Measurements from ENCODE around the gene TMEM74B.
"Not testable (repeated sequence)": the region's sequence is repeated elsewhere in the genome, so short reads cannot be mapped to it uniquely, and the experiment has no call there.

The TMEM74B gene

DNA sequence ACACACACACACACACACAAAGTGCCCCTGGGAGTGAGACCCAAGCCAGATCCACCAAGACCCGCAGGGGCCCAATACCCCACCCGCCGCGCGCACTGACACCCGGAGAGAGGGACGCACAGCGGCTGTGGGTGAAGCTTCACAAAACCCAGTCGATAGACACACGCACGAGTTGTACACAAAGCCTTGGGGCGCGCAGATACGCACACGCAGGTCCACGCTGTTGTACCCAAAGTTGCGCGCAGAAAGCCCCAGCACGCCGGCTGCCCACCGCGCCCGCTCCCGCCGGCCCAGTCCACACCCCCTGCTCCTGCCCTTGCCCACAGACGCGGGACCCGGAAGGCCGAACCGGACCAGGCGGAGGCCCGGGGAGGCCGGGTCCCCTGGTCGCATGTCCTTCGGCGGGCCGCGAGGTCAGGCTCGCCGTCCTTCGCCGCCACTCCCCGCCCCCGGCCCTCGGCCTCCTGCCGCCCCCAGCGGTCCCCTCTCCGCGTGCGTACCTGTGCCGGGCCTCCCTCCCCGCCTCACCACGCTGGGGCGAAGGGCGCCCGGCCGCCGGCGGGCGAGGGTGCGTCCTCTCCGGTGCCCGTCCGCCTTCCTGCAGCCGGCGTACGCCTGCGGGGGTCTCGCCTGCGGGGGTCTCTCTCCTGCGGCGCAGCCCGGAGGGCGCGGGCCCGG is at the start of gene TMEM74B:
TSS of gene TMEM74B (minus strand) at position 344 of the 678 bp plus-strand sequence. CDS start 1,180 bp downstream, outside the sequence.
- no peak for DNase-seq (ENCODE audit: low read depth)

DNA sequence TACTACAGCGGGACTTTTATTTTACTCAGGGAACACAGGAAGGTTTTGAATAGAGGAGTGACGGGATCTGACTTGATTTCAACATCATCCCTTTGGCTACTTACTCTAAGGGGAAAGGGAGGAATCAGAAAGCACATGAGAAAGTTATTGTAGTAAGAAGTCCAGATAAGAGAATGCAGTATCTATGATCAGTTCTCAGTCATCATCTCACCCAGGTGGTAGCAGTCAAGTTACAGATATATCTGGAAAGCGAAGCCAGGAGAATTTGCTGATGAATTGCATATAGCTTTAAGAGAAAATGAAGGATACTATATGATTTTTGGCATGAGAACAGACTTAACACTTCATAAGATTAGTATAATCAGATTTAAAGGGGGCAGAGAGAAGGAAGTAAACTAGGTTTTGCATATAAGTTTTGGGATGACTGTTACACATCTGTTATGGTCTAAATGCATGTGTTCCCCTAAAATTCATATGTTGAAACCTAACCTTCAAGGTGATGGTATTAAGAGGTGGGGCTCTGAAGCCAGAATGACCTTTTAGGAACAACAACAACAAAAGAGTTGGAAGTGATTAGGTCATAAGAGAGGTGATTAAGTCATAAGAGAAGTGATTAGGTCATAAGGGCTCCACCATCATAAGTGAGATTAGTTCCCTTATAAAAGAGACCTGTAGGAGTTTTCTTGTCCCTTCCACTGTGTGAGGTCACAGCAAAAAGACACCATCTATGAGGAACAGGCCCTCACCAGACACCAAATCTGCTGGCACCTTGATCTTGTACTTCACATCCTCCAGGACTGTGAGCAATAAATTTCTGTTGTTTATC is 47.7 kb upstream of the TMEM74B start:
- DNase-seq (ENCODE audit: low read depth) = no peak

DNA sequence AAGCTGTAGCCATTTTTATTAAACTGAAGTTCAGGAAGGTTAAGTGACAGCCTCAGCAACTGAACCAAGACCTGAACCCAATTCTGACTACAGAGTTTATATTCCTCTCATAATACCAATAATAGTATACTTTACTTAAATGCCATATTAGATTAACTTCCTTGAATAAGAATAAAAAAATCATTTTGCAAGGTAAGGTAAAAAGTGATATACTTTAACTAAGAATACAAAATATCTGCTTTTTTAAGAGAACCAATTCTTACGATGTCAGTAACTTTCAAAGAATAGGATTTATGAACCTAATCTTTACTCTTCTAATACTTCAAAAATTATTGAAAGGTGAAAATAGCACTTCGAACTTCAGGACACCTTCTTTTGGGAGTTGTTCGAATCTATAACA is 44.8 kb upstream of the TMEM74B start:
- no peak for DNase-seq (ENCODE audit: low read depth)

DNA sequence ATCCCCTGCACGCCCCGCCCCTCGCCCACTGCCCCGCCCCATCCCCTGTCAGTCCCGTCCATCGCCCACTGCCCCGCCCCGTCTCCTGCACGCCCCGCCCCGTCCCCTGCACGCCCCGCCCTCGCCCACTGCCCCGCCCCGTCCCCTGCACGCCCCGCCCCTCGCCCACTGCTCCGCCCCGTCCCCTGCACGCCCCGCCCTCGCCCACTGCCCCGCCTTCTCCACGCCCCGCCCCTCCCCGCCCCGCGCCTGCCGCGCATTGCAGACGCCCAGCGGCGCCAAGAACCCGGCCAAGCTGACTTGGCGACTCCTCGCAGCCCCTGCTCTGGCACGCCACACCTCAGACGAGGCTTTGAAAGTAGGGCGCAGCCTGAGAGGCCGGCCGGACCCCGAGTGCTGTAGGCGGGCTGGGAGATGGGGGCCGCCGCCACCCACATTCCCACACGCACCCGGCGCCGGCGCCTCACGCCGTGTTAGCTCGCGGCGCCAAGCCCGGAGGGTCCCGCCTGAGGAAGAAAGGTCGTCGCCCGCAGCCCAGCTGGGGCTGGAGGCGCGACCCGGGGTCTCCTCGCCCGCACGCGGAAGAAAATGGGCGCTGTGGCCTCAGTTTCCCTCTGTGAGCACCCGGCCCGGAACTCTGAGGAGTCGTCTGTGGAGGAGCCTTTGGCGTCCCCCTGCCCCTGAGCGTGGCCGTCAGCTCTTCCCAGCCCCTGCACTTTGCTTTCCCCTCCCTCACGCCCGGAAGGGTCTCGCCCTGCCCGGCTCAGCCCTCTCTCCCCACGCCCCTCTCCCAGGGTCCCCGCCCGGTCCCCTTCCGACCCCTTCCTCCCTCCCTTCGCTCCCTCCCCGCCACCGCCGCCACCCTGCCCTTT is 41.2 kb upstream of the TMEM74B start, which contains the start of gene RAD21L1:
TSS of gene RAD21L1 (plus strand) at position 262 of the 872 bp plus-strand sequence. CDS start 2,410 bp downstream, outside the sequence.
- DNase-seq (ENCODE audit: low read depth) = peak; percentile 73

DNA sequence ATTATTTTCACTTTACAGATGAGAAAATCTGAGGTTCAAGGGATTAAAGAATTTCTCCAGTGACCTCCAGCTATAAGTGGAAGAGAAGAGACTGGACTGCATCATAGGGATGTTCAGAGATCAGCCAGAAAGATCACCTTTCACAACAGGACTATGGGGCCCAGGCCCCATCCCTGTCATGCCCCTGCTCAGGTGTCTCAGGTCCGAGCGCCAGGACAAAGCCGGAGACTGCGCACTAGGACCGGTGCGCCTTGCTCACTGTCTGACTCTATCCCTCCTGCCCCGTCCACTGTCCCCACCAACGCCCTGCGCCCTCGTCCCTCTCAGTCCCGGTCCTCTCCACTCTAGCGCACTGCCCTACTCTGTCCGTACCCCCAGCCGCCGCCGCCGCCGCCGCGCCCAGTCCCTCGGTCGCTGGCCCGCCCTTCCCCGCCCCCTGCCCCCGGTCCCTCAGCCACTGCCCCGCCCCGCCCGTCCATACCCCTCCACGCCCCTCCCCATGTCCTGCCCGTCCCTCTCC is 40.5 kb upstream of the TMEM74B start:
- DNase-seq (ENCODE audit: low read depth) = no peak

DNA sequence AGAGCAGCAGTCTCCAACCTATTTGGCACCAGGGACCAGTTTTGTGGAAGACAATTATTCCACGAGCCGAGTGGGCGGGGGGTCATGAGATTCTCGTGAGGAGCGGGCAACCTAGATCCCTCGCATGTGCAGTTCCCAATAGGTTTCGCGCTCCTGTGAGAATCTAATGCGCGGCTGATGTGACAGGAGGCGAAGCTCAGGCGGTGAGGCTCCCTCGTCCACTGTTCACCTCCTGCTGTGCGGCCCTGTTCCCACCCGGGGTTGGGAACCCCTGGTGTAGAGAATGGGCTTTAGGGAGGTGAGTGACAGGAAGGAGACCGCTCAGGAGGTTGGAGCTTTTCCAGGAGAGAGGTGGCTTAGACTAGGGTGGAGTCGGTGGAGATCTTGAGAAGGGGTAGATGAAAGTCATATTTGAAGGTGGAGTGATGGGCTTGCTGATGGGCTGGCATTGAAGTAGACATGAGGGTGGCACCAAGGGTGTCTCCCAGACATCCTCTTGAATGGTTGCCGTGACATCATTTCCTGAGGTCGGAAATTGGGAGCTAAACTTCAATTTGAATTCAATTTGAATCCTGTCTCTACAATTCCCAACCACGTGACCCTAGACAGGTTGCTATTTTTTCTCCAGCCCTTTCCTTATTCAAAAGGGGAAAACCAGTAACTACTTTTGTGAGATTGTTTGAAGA is 39.6 kb upstream of the TMEM74B start:
- DNase-seq (ENCODE audit: low read depth) = no peak

DNA sequence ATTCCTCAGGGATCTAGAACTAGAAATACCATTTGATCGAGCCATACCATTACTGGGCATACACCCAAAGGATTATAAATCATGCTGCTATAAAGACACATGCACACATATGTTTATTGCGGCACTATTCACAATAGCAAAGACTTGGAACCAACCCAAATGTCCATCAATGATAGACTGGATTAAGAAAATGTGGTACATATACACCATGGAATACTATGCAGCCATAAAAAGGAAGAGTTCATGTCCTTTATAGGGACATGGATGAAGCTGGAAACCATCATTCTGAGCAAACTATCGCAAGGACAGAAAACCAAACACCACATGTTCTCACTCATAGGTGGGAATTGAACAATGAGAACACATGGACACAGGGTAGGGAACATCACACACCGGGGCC is 38.0 kb upstream of the TMEM74B start:
- DNase-seq (ENCODE audit: low read depth) = not testable (repeated sequence)

DNA sequence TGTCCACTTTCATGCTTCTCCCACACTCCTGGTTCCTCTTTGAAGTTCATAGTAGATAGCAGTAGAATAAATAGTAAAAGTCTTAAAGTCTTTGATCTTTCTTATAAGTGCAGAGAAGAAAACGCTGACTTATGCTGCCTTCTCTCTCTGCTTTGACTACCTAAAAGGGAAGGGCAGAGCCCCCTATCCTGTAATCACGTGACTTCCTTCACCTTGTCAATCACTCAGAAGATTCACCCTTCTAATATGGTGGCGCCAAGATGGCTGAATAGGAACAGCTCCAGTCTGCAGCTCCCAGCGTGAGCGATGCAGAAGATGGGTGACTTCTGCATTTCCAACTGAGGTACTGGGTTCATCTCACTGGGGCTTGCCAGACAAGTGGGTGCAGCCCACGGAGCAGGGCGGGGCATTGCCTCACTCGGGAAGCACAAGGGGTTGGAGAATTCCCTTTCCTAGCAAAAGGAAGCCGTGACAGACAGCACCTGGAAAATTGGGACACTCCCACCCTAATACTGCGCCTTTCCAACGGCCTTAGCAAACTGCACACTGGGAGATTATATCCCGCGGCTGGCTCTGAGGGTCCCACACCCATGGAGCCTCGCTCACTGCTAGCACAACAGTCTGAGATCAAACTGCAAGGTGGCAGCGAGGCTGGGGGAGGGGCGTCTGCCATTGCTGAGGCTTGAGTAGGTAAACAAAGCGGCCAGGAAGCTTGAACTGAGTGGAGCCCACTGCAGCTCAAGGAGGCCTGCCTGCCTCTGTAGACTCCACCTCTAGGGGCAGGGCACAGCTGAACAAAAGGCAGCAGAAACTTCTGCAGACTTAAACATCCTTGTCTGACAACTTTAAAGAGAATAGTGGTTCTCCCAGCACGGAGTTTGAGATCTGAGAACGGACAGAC is 32.0 kb upstream of the TMEM74B start:
- not testable (repeated sequence) for DNase-seq (ENCODE audit: low read depth)

DNA sequence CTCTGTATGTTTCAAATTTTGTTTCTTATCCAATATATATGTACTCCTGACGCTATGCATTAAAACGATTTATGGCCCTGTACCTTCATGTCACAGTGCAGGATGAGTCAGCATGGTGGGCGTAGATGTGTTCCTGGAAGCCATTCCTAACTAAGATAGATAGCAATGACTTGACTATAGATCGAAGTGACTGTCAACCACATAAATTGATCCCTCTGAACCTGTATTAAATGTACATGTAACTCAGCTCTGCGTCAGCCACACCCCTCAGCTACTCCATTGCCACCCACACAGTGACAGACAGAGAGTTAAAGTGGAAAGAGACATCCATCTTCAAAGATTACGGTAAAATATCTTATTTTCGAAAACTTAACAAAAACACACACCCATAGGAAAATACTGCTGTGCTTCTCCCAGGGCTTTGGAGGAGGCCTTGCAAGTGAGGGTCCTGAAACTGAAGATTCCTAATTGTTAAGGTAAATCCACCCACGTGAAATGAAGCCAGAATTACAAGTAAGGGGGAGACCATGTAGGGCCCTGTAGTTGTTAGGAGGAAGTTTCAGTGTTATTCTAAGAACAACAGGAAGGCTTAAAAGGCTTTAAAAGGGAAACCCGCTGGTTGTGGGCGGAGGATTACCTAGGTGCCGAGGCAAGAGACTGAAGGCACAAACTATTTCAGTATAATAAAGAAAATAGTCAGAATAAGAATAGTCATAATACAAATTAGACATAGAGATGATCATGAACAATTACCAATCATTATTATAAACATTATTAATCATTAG is 30.8 kb upstream of the TMEM74B start:
- DNase-seq (ENCODE audit: low read depth) = peak; percentile 52

DNA sequence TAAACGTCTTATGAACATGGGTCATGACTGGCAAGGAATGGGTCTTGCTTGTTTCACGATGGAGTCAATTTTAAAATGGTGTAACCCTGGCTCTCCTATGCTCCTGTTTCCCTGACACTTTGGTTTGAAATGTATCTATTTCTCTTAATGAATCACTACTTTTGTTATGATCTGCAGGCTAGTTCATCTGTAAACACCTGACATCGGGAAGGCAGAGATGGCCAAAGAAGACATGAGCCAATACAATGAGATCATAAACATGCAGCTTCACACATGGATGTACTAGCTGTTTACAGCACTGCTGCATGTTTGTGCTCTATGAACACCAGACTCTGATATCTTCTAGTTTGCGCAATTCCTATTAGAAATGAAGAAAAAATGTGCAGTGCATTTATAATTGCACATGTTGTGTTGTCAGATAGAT is 30.1 kb upstream of the TMEM74B start:
- no peak for DNase-seq (ENCODE audit: low read depth)

DNA sequence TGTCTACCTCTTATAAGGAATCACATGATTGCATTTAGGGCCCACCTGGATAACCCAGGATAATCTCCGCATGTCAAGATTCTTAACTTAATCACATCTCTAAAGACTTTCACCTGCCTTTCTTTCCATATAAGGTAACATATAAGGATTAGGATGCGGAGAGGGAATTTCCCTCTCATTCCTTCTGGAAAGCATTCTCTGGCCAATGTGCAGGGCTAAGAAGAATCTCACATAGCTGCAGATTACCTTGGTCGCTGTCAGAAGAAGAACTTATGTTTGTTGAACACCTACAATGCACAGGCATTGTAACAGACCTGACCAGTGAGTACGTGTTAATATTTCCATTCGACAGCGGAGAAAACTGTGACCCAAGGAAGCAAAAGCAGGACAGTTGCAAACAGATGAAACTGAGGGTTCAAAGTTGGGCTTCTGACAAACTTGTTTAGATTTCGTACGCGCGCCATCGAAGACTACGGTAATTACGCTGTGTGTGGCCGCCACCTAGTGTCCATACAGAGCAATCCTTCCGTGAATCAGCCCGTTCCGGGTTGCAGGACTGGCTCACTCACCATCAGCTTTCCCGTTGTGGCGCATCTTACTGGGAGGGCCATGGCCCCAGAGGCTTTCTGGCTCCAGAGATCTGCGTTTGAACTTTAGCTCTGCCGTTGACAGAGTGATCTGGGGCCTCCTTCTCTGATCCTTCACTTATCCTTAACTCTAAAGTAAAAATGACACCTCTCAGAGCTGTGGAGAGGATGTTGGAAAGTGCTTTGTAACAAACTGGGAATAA is 28.0 kb upstream of the TMEM74B start:
- DNase-seq (ENCODE audit: low read depth) = peak; percentile 52

DNA sequence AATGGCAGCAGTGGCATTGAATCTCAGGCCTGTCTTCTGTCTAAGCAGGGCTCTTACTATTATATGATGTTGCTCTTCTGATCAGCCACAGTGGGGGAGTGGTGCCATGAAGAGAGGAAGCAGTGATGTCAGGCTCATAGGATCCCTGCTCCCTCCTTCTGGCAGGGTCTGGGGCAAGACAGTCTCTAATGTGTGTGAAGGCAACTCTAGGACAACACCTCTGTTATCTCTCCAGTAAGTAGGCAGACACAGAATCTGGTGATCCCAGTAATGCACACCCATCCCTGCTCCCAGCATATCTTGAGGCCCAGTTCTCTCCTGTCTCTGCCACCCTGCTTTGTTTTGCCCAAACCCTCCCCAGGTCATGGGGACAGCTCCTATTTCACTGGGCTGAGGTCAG is 27.2 kb upstream of the TMEM74B start:
- DNase-seq (ENCODE audit: low read depth) = no peak

DNA sequence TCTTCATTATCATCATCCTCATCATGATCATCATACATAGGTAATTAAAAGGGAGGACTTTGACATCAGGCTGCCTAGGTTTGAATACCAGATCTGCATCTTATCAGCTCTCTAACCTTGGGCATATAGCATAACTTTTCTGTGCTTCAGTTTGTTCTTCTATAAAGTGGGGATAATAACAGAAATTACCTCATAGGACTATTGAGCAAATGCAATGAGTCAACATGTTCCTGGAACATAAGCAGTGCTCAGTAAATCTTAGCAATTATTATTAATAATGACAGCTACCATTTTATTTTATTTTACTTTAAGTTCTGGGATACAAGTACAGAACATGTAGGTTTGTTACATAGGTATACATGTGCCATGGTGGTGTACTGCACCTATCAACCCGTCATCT is 25.7 kb upstream of the TMEM74B start:
- no peak for DNase-seq (ENCODE audit: low read depth)

DNA sequence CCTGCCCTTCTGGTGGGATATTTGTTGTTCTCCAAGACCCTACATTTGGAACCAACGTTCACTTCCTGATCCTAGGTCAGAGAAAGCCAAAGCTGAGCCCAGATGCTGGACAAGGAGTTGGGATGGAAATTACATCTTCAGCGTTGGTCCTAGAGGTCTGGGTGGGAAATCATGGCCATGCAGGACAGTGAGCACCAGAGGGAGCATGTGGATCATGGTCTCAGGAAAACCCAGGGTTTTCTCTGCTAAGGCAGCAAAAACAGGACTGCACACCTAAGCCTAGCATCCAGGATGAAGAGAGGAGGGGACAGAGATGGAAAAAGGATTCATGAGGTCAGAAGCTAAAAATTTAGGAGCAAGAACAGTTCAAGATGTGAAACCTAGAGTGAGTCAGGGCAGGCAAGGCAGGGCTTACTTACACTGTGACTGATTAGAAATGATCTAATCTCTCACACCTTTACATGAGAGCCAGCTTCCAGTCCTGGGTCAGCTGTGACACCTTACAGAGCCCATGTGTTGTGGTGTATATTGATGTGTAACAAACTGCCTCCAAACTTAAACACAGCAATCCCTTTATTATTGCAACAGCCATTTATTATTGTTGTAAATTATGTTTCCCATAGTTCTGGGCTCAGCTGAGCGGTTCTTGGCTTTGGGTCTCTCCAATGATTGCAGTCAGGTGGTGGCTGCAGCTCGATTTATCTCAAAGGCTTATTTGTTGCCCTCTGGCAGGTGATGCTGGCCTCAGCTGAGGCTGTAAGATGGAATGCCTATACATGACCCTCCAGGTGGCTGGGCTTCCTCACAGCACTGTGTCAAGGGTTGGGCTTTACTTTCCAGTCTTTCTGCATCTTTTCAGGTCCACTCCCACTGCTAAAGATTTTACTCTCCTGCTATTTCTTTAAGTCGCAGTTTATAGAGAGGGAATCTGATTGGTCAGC is 24.9 kb upstream of the TMEM74B start:
- DNase-seq (ENCODE audit: low read depth) = no peak

DNA sequence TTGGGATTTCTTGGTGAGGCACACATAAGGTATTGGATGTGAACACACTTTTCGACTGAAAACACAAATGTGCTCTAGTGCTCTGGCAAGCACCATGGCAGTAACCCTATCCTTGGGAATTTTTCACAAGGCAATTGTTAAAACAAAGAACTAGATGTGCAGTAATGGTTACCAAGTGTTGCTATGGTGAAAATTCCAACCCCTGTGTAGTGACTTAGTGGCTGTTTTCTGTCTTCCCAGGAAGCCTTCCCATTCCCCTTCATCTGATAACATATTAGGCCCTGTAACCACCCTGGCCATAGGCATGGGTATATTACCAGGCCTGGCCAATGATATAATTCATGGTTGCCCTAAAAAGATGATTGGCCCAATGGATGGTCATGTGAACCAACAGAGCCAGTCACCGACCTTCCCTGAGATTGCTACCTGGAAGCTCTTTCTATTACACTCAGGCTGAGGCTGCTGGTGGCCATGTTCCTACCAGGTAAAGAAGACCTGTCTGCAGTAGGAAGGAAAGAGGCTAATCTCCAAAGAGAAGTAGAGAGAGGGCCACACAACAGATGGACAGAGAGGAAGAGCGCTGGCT is 22.6 kb upstream of the TMEM74B start:
- no peak for DNase-seq (ENCODE audit: low read depth)

DNA sequence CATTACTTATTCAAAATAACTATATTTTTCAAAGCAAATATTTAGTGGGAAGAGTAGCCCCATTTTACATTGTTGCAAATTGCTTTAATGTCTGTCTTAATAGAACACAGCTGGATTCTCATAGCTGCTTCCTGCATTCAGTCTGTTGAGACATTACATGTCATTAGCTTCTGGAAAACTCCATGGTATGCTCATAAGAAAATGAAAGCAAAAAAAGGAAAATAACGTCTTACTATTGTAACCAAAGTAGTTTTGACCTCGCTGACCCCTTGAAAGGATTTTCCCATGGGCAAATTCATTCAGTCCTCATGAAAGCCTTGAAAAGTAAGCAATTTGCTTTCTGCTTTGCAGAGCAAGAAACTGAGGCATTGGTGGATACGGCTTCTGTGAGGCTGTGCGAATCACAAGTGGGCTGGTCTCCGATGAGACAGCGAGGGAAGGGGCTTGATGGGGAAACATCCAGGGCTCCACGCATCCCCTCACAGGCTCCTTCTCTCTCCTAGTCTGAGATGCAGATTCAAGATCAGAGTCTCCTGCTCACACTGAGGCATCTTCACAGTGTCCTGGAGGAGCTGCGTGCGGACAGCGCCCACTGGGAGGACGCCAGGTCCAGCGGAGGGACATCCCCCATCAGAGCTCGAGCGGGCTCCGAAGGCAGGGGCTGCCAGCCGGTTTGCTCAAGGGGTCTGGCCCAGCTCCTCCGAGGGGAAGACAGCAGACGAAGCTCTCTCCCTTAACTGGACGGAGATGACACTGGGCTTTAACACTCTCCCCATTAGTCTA is 21.8 kb upstream of the TMEM74B start:
- DNase-seq (ENCODE audit: low read depth) = no peak
